ENCODE results near the gene ARIH1.

GRCh38 chr15:72511536-72511935 lies 37.4 kb downstream of the ARIH1 start:
- TF ChIP-seq, protein P1, sequence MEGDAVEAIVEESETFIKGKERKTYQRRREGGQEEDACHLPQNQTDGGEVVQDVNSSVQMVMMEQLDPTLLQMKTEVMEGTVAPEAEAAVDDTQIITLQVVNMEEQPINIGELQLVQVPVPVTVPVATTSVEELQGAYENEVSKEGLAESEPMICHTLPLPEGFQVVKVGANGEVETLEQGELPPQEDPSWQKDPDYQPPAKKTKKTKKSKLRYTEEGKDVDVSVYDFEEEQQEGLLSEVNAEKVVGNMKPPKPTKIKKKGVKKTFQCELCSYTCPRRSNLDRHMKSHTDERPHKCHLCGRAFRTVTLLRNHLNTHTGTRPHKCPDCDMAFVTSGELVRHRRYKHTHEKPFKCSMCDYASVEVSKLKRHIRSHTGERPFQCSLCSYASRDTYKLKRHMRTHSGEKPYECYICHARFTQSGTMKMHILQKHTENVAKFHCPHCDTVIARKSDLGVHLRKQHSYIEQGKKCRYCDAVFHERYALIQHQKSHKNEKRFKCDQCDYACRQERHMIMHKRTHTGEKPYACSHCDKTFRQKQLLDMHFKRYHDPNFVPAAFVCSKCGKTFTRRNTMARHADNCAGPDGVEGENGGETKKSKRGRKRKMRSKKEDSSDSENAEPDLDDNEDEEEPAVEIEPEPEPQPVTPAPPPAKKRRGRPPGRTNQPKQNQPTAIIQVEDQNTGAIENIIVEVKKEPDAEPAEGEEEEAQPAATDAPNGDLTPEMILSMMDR (conservative IDR thresholded peaks at IDR 0.05), result no peak
- no peak for TF ChIP-seq ZFX (IDR thresholded peaks at IDR 0.05)

All from C4-2B (cell line).